GM18526 (cell line): ENCODE results near the gene TBC1D20.

Source experiments
- POLR2A ChIP-seq: IDR thresholded peaks from 3 replicates; pipeline ENCODE4 v1.6.1; 2011; ENCODE audit not compliant: insufficient read length; ENCODE audit errors: extremely low read depth

Gene TBC1D20

DNA sequence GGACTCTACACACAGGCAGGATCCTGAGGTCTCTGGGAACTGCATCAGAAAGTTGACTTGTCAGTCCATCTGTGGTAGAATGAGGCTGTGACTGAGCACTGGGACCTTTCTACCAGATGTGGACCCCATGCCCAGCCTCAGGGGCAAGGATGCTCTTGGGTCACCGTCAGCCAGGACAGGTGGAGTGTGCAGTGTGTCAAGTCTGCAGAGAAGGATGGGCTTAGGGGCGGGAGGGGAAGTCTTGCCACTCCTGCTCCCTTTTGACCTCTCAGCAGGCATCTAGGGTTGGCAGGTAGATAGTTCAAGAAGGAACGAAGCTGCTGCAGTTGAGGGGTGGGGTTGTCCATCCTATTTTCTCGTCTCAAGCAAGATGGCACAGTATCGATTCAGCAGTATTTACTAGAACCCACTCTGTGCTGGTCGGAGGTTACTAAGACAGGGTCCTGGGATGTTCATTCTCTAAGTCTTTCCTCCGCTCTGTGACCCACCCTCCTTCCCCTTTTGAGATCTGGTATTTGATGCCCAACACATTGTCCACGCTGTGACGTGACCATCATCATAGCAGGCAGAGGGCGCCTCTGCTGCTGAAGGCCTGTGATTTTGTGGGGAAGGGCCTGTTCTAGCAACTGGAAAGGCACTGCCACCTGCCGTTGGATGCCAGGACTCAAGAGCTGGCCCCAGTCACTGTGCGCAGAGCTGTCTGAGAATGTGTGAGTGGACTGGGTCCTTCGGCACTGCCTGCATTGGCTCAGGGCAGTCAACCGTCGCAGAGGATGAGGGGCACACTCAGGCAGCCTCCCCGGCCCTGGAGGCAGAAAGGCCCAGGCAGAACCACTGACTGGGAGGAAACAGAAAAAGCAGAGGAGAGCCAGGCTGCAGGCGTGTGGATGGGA, 31.1 kb downstream of the TBC1D20 start:
- no peak for TF ChIP-seq POLR2A

GRCh38 chr20:430091-430999, 32.0 kb downstream of the TBC1D20 start:
- TF ChIP-seq POLR2A, result no peak

- TF ChIP-seq POLR2A, result no peak
Observed at GRCh38 chr20:428658-429200, 33.6 kb downstream of the TBC1D20 start.

DNA sequence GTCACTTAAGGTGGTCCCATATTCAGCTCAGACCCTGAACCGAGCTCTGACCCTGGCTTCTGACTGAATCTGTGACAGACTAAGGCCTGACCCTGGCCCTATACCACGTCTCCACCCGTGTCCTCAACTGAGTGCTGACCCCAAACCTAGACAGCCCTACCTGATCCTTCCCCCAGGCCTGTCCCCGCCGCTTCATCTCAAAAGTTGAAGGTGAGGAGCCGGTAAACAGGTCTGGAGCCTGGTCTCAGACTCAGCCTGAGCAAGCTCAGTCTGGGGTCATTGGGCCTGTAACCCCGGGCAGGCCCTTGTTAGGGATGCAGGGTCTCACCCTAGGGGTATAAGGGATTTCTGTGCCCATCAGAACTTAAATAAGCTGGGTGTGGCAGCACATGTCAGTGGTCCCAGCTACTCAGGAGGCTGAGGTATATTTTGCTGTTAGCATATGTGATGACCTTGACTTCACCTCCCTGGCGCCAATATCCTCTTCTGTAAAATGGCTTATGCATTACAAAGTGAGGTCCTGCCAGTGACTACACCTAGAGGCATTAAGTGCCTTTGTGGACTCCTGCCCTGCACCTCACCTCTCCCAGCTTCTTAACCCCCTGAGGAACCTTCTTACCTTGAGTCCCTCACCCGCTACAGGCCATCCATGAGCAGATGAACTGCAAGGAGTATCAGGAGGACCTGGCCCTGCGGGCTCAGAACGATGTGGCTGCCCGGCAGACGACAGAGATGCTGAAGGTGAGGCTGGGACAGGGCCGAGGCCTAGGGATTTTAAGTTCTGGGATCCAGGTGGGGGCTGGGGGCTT, 34.3 kb downstream of the TBC1D20 start:
- TF ChIP-seq POLR2A, result no peak

GRCh38 chr20:427401-427800, 34.9 kb downstream of the TBC1D20 start:
- TF ChIP-seq POLR2A, result no peak

DNA sequence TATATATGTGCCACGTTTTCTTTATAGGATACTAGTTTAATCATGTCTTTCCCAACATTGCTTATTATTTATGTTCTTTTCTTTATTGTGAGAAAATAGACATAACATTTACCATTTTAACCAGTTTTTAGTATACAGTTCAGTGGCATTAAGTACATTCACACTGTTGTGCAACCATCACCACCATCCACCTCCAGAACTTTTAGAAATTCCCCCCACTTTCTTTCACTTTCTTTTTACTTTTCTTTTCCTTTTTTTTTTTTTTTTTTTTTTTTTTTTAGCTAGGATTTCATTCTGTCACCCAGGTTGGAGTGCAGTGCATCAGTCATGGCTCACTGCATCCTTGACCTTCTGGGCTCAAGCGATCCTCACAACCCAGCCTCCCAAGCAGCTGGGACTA, 35.8 kb downstream of the TBC1D20 start:
- TF ChIP-seq POLR2A, result no peak

- no peak for TF ChIP-seq POLR2A
Observed at GRCh38 chr20:421685-422250, 40.6 kb downstream of the TBC1D20 start.

GRCh38 chr20:420721-421574, 41.4 kb downstream of the TBC1D20 start:
- TF ChIP-seq POLR2A, result no peak

GRCh38 chr20:420166-420620, 42.1 kb downstream of the TBC1D20 start:
- TF ChIP-seq POLR2A, result no peak

GRCh38 chr20:419556-420165, 42.7 kb downstream of the TBC1D20 start:
- no peak for TF ChIP-seq POLR2A

GRCh38 chr20:418858-419365, 43.4 kb downstream of the TBC1D20 start:
- TF ChIP-seq POLR2A, result no peak

DNA sequence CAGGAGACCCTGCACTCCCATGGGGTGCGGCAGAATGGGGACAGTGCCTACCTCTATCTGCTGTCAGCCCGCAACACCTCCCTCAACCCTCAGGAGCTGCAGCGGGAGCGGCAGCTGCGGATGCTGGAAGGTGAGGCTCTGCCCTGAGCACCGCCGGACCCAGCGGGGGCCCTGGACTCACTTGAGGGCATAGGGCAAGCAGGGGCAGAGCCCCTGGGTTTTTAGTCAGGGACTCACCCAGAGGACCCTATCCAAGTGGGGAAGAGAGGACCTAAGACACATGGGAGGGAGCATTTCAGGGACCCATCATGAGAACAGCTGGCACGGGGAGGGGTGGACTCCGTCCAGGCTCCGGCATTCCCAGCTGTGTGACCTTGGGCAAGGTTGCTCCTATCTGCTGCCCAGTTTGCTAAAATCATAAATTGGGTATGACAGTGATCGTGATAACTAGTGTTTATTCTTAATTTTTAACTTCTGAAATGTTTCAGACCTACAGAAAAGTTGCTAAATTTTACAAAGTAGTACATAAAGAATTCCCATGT, 44.5 kb downstream of the TBC1D20 start:
- TF ChIP-seq POLR2A, result no peak

DNA sequence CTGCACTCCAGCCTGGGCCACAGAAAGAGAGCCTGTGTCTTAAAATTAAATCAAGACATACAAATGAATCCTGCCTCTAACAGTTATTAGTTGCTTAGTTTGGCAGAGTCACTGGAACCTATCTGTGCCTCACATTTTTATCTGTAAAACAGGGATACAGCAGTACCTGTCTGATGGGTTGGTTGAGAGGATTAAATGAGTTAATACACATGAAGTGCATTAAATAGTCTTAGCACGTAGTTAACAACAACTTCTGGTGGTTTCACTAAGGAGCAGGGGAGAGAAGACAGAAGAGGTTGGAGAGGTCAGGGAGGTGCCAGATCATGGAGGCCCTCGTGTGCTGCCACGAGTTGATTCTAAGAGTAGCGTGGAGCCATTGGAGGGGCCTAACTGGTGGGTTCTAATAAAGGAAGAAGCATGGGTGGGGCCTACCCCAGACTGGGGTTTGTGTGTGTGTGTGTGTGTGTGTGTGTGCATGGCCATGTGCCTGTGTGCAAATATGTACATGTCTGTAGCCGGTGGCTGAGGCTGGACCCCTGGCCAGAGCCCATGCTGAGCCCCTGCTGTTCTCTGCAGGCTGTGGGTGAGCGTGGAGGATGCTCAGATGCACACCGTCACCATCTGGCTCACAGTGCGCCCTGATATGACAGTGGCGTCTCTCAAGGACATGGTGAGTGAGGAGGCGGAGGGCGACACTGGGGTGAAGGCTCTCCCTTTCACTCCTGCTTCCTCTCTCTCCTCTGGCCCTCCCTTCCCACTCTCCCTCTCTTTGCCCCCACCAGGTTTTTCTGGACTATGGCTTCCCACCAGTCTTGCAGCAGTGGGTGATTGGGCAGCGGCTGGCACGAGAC, 45.2 kb downstream of the TBC1D20 start:
- no peak for TF ChIP-seq POLR2A
